Measurements from ENCODE around the gene CPN2.

CPN2 gene

GRCh38 chr3:194310060-194310835 is 40.9 kb downstream of the CPN2 start:
- no peak for DNase-seq

- DNase-seq, result no peak
Measured at GRCh38 chr3:194308601-194309449, 42.3 kb downstream of the CPN2 start.

- no peak for DNase-seq
Measured at GRCh38 chr3:194307849-194308248, 43.3 kb downstream of the CPN2 start.

GRCh38 chr3:194306771-194307640 is 44.1 kb downstream of the CPN2 start:
- no peak for DNase-seq

- DNase-seq, result no peak
Measured at GRCh38 chr3:194306109-194306686, 44.9 kb downstream of the CPN2 start.

GRCh38 chr3:194305356-194306108 is 45.6 kb downstream of the CPN2 start:
- no peak for DNase-seq

- DNase-seq, result no peak
Measured at GRCh38 chr3:194304186-194304917, 46.8 kb downstream of the CPN2 start.

GRCh38 chr3:194303749-194304148 is 47.4 kb downstream of the CPN2 start:
- no peak for DNase-seq

GRCh38 chr3:194301730-194302129 is 49.4 kb downstream of the CPN2 start:
- DNase-seq, result no peak

- no peak for DNase-seq
Measured at GRCh38 chr3:194300936-194301335, 50.2 kb downstream of the CPN2 start.

GRCh38 chr3:194300382-194300758 is 50.8 kb downstream of the CPN2 start:
- DNase-seq, result no peak

GRCh38 chr3:194298331-194299227 is 52.5 kb downstream of the CPN2 start:
- DNase-seq, result no peak

- no peak for DNase-seq
Measured at GRCh38 chr3:194296454-194297263, 54.5 kb downstream of the CPN2 start.

GRCh38 chr3:194294895-194295214 is 56.3 kb downstream of the CPN2 start:
- no peak for DNase-seq

GRCh38 chr3:194294199-194294894 is 56.8 kb downstream of the CPN2 start:
- DNase-seq, result no peak

- DNase-seq, result no peak
Measured at GRCh38 chr3:194293546-194294198, 57.5 kb downstream of the CPN2 start.

GRCh38 chr3:194292331-194292730 is 58.8 kb downstream of the CPN2 start:
- no peak for DNase-seq
